ENCODE measurements around the gene TANGO6. TPM values are rescaled to one million over a fixed set of nuclear protein-coding genes. Genes with fewer than 3 reads are reported as not detected.
"Not testable (repeated sequence)": the region's sequence is repeated elsewhere in the genome, so short reads cannot be mapped to it uniquely, and the experiment has no call there.

Gene TANGO6
- polyA plus RNA-seq, 1 donor (not counting 4 experiments of a cell fraction or from before 2014, with no cell fraction given) = 13.1 TPM

- Histone ChIP-seq H2AFZ (ENCODE audit: control insufficient read depth, low read length) (no peak overlapping the region), H3K79me2 (ENCODE audit: control insufficient read depth, insufficient read depth, low read length) (peaks cover 6% of the 10 kb centered on the region), H3K4me1 (ENCODE audit: control insufficient read depth, extremely low read depth, insufficient read depth, low read length) (no peaks in the 10 kb centered on the region), H4K20me1 (ENCODE audit: control insufficient read depth, extremely low read depth, insufficient read depth, low read length) (peaks cover 19% of the 10 kb centered on the region), H3K36me3 (ENCODE audit: control insufficient read depth in 2 of 2, extremely low read depth in 1 of 2, insufficient read depth in 2 of 2, low read length in 2 of 2) (peaks cover 20 to 23% of the 10 kb centered on the region in 2 experiments), H3K4me2 (ENCODE audit: control insufficient read depth, extremely low read depth, insufficient read depth, low read depth, low read length) (no peak overlapping the region), H3K27ac (ENCODE audit: control insufficient read depth, insufficient read depth, low read length) (no peak overlapping the region), H3K9me3 (ENCODE audit: control insufficient read depth, low read depth, low read length) (no peaks in the 10 kb centered on the region), H3K9ac (ENCODE audit: control insufficient read depth, extremely low read depth, insufficient read depth, low read length) (no peak overlapping the region), H3K9me1 (ENCODE audit: control insufficient read depth, extremely low read depth, insufficient read depth, low read length) (no peaks in the 10 kb centered on the region), H3K4me3 (ENCODE audit: control insufficient read depth in 2 of 3, extremely low read depth in 1 of 3, insufficient read depth in 2 of 3, low read depth in 1 of 3, low read length in 3 of 3) (no peak overlapping the region), H3K27me3 (ENCODE audit: control insufficient read depth, extremely low read depth, insufficient read depth, low read length) (no peaks in the 10 kb centered on the region)
- TF ChIP-seq CTCF (optimal IDR thresholded peaks at IDR 0.05 in 1 of 3, IDR thresholded peaks at IDR 0.05 in 1 of 3, conservative IDR thresholded peaks at IDR 0.05 in 1 of 3; ENCODE audit: extremely low read depth in 1 of 3, insufficient read depth in 2 of 3, low read length in 3 of 3) (no peak), EZH2 (IDR thresholded peaks at IDR 0.05; ENCODE audit: low read length) (no peak)
- DNase-seq (ENCODE audit: low read depth, low spot score) (no peak), FAIRE-seq (no peak)
- dilution Hi-C loops (cut with MboI; ENCODE audit: extremely low pct_ligation_motif_present, low sequenced_read_pairs) = no loop called here
Observed at GRCh38 chr16:69120096-69120664, 276.8 kb downstream of the TANGO6 start.

GRCh38 chr16:69123910-69124309, 280.6 kb downstream of the TANGO6 start:
- H3K36me3 ChIP-seq (ENCODE audit: control insufficient read depth in 2 of 2, extremely low read depth in 1 of 2, insufficient read depth in 2 of 2, low read length in 2 of 2) = peaks cover 5% of the 10 kb centered on the region in 2 experiments
- H3K4me2 ChIP-seq (ENCODE audit: control insufficient read depth, extremely low read depth, insufficient read depth, low read depth, low read length) = no peak overlapping the region
- no peak overlapping the region for H2AFZ ChIP-seq (ENCODE audit: control insufficient read depth, low read length)
- H4K20me1 ChIP-seq (ENCODE audit: control insufficient read depth, extremely low read depth, insufficient read depth, low read length) = peaks cover 6% of the 10 kb centered on the region
- FAIRE-seq = peak; percentile 76
- H3K79me2 ChIP-seq (ENCODE audit: control insufficient read depth, insufficient read depth, low read length) = peaks cover 36% of the 10 kb centered on the region
- no peak overlapping the region for H3K9ac ChIP-seq (ENCODE audit: control insufficient read depth, extremely low read depth, insufficient read depth, low read length)
- H3K27me3 ChIP-seq (ENCODE audit: control insufficient read depth, extremely low read depth, insufficient read depth, low read length) = no peaks in the 10 kb centered on the region
- H3K27ac ChIP-seq (ENCODE audit: control insufficient read depth, insufficient read depth, low read length) = no peak overlapping the region
- H3K4me1 ChIP-seq (ENCODE audit: control insufficient read depth, extremely low read depth, insufficient read depth, low read length) = no peaks in the 10 kb centered on the region
- no peaks in the 10 kb centered on the region for H3K9me3 ChIP-seq (ENCODE audit: control insufficient read depth, low read depth, low read length)
- H3K9me1 ChIP-seq (ENCODE audit: control insufficient read depth, extremely low read depth, insufficient read depth, low read length) = no peaks in the 10 kb centered on the region
- H3K4me3 ChIP-seq (ENCODE audit: control insufficient read depth in 2 of 3, extremely low read depth in 1 of 3, insufficient read depth in 2 of 3, low read depth in 1 of 3, low read length in 3 of 3) = no peak overlapping the region
- no peak for DNase-seq (ENCODE audit: low read depth, low spot score)
- TF ChIP-seq EZH2 (IDR thresholded peaks at IDR 0.05; ENCODE audit: low read length) = no peak
- TF ChIP-seq CTCF (optimal IDR thresholded peaks at IDR 0.05 in 1 of 3, IDR thresholded peaks at IDR 0.05 in 1 of 3, conservative IDR thresholded peaks at IDR 0.05 in 1 of 3; ENCODE audit: extremely low read depth in 1 of 3, insufficient read depth in 2 of 3, low read length in 3 of 3) = peak; percentile 15 to 63 (median 43)
- dilution Hi-C loops (cut with MboI; ENCODE audit: extremely low pct_ligation_motif_present, low sequenced_read_pairs) = no loop called here

- H3K36me3 ChIP-seq (ENCODE audit: control insufficient read depth in 2 of 2, extremely low read depth in 1 of 2, insufficient read depth in 2 of 2, low read length in 2 of 2); H3K4me1 ChIP-seq (ENCODE audit: control insufficient read depth, extremely low read depth, insufficient read depth, low read length); H3K4me3 ChIP-seq (ENCODE audit: control insufficient read depth in 2 of 3, extremely low read depth in 1 of 3, insufficient read depth in 2 of 3, low read depth in 1 of 3, low read length in 3 of 3); H3K4me2 ChIP-seq (ENCODE audit: control insufficient read depth, extremely low read depth, insufficient read depth, low read depth, low read length); H4K20me1 ChIP-seq (ENCODE audit: control insufficient read depth, extremely low read depth, insufficient read depth, low read length); H3K27ac ChIP-seq (ENCODE audit: control insufficient read depth, insufficient read depth, low read length); FAIRE-seq; DNase-seq (ENCODE audit: low read depth, low spot score); H3K9me3 ChIP-seq (ENCODE audit: control insufficient read depth, low read depth, low read length); dilution Hi-C loops (cut with MboI; ENCODE audit: extremely low pct_ligation_motif_present, low sequenced_read_pairs); H2AFZ ChIP-seq (ENCODE audit: control insufficient read depth, low read length); H3K27me3 ChIP-seq (ENCODE audit: control insufficient read depth, extremely low read depth, insufficient read depth, low read length); H3K9me1 ChIP-seq (ENCODE audit: control insufficient read depth, extremely low read depth, insufficient read depth, low read length); H3K9ac ChIP-seq (ENCODE audit: control insufficient read depth, extremely low read depth, insufficient read depth, low read length): not testable (repeated sequence)
- peaks cover 39% of the 10 kb centered on the region for H3K79me2 ChIP-seq (ENCODE audit: control insufficient read depth, insufficient read depth, low read length)
Observed at GRCh38 chr16:69124406-69124805, 281.1 kb downstream of the TANGO6 start.

- H4K20me1 ChIP-seq (ENCODE audit: control insufficient read depth, extremely low read depth, insufficient read depth, low read length); H3K9me3 ChIP-seq (ENCODE audit: control insufficient read depth, low read depth, low read length); H3K9me1 ChIP-seq (ENCODE audit: control insufficient read depth, extremely low read depth, insufficient read depth, low read length); FAIRE-seq; H3K4me3 ChIP-seq (ENCODE audit: control insufficient read depth in 2 of 3, extremely low read depth in 1 of 3, insufficient read depth in 2 of 3, low read depth in 1 of 3, low read length in 3 of 3); H3K4me1 ChIP-seq (ENCODE audit: control insufficient read depth, extremely low read depth, insufficient read depth, low read length); DNase-seq (ENCODE audit: low read depth, low spot score); H3K36me3 ChIP-seq (ENCODE audit: control insufficient read depth in 2 of 2, extremely low read depth in 1 of 2, insufficient read depth in 2 of 2, low read length in 2 of 2); H3K27ac ChIP-seq (ENCODE audit: control insufficient read depth, insufficient read depth, low read length); H3K4me2 ChIP-seq (ENCODE audit: control insufficient read depth, extremely low read depth, insufficient read depth, low read depth, low read length); dilution Hi-C loops (cut with MboI; ENCODE audit: extremely low pct_ligation_motif_present, low sequenced_read_pairs); H3K9ac ChIP-seq (ENCODE audit: control insufficient read depth, extremely low read depth, insufficient read depth, low read length); H2AFZ ChIP-seq (ENCODE audit: control insufficient read depth, low read length); H3K27me3 ChIP-seq (ENCODE audit: control insufficient read depth, extremely low read depth, insufficient read depth, low read length): not testable (repeated sequence)
- H3K79me2 ChIP-seq (ENCODE audit: control insufficient read depth, insufficient read depth, low read length) = peaks cover 44% of the 10 kb centered on the region
Observed at GRCh38 chr16:69124961-69125360, 281.6 kb downstream of the TANGO6 start.

All from keratinocyte (primary cell).